ENCODE data around the gene KRTAP12-2. TPM values are rescaled to one million over a fixed set of nuclear protein-coding genes. Genes with fewer than 3 reads are reported as not detected.

KRTAP12-2 gene
- total RNA-seq, 2 donors from 2014 or later: not detected

DNA sequence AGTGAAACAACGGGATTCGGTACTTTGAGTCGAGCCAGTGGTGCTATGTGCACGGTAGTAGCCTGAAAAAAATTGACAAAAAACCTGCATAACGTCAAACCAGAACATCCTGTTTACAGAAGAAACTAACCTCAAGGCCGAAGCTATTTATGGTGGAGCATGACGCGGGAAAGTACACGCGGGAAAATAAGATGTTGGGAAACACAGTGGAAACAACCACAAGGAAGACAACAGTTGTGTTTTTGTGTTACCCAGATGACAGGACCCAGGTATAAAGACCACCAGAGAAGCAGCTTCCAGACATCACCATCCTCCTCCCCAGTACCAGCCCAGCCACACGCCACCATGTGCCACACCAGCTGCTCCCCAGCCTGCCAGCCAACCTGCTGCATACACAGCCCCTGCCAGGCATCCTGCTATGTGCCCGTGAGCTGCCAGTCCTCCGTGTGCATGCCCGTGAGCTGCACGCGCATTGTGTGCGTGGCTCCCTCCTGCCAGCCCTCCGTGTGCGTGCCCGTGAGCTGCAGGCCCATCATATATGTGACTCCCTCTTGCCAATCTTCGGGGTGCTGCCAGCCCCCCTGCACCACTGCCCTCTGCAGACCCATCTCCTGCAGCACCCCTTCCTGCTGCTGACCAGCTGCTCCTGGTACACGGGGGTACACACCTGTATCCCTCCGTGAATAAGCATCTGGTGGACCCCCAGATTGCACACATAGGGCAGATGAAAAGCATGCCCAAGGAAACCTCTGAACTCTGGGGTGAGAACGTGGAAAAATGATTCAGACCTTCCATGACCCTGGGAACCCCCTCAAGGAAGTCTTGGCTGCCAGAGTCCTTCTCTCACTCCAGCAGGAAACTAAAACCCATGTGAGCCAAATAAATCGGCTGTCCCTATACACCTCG is 8.8 kb downstream of the KRTAP12-2 start, which contains the start of gene KRTAP12-3:
TSS of gene KRTAP12-3 (plus strand) at position 298 of the 906 bp plus-strand sequence. CDS start at position 346, 48 bp downstream.
- Mint-ChIP-seq H3K36me3 (ENCODE audit: low read depth) (no peaks in the 10 kb centered on the region), H3K27ac (no peak within 1 kb of the TSS), H3K4me3 (no peak within 1 kb of the TSS), H3K9me3 (peaks cover 16% of the 10 kb centered on the region), H3K4me1 (peaks cover 10% of the 10 kb centered on the region), H3K27me3 (ENCODE audit: insufficient read depth) (peaks cover 4% of the 10 kb centered on the region)
- no peak for TF ChIP-seq CTCF (conservative IDR thresholded peaks at IDR 0.05)
- H3K27me3 ChIP-seq (ENCODE audit: control insufficient read depth, insufficient read depth, low read length, poor library complexity, severe bottlenecking): no peaks in the 10 kb centered on the region
- H3K36me3 ChIP-seq (ENCODE audit: control insufficient read depth, insufficient read depth, low read length): no peaks in the 10 kb centered on the region
- no peak within 1 kb of the TSS for H3K9ac ChIP-seq (ENCODE audit: extremely low read depth, low read length, poor library complexity, severe bottlenecking)
- H3K27ac ChIP-seq (ENCODE audit: low read depth, low read length): no peak within 1 kb of the TSS
- DNase-seq: no peak
- H3K4me1 ChIP-seq (ENCODE audit: control insufficient read depth, insufficient read depth, low read length): no peaks in the 10 kb centered on the region
- peaks cover 6% of the 10 kb centered on the region for H3K9me3 ChIP-seq (ENCODE audit: control insufficient read depth, low read length)
- WGBS, 2 experiments (ENCODE audit: insufficient coverage in 1 of 2, insufficient read length in 1 of 2): 86 to 92% methylated on average over 26 of the region's 26 CpGs
- no peak within 1 kb of the TSS for H3K4me3 ChIP-seq (ENCODE audit: low read length)

- Histone ChIP-seq H3K4me1 (ENCODE audit: control insufficient read depth, insufficient read depth, low read length) (no peaks in the 10 kb centered on the region), H3K9ac (ENCODE audit: extremely low read depth, low read length, poor library complexity, severe bottlenecking) (no peak overlapping the region), H3K27me3 (ENCODE audit: control insufficient read depth, insufficient read depth, low read length, poor library complexity, severe bottlenecking) (no peaks in the 10 kb centered on the region), H3K27ac (ENCODE audit: low read depth, low read length) (no peak overlapping the region), H3K9me3 (ENCODE audit: control insufficient read depth, low read length) (peaks cover 6% of the 10 kb centered on the region), H3K4me3 (ENCODE audit: low read length) (no peak overlapping the region), H3K36me3 (ENCODE audit: control insufficient read depth, insufficient read depth, low read length) (no peaks in the 10 kb centered on the region)
- no peaks in the 10 kb centered on the region for H3K36me3 Mint-ChIP-seq (ENCODE audit: low read depth)
- peaks cover 16% of the 10 kb centered on the region for H3K9me3 Mint-ChIP-seq
- peaks cover 4% of the 10 kb centered on the region for H3K27me3 Mint-ChIP-seq (ENCODE audit: insufficient read depth)
- no peak for DNase-seq
- WGBS, 2 experiments (ENCODE audit: insufficient coverage in 1 of 2, insufficient read length in 1 of 2): 76 to 80% methylated on average over 1 of the region's 1 CpG
- H3K27ac Mint-ChIP-seq: no peak overlapping the region
- TF ChIP-seq CTCF (conservative IDR thresholded peaks at IDR 0.05): no peak
- H3K4me1 Mint-ChIP-seq: peaks cover 10% of the 10 kb centered on the region
- H3K4me3 Mint-ChIP-seq: no peak overlapping the region
Measured at GRCh38 chr21:44656868-44657267, 9.9 kb downstream of the KRTAP12-2 start.

DNA sequence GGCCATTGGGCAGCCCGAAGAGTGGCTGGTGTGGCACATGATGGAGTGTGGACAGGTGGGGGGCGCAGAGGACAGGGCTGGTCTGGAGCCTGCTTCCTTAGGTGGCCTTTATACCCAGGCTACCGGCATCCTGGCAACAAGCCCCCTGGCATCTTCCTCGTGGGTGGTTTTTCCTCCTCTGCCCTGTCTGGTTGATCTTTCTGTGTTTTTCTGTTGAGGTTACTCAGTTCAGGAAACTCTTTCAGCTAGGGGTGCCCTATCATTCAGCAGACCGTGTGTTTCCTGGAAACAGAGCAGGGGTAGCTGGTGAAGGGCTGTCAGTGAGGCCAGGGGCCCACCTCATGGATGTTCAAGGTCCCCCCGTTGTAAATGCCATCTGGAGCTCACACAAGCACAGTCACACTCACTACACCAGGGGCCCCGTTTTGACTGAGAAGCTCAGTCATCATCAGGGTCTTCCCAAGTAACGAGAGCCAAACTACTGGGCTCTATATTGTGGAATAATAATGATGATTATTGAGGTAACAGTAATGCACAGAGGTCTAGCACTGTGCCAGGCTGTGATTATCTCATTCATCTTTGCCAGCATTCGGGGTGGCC is 12.1 kb downstream of the KRTAP12-2 start, which contains the start of gene KRTAP12-4:
TSS of gene KRTAP12-4 (minus strand) at position 84 of the 600 bp plus-strand sequence. CDS start at position 39, 45 bp downstream.
- 92 to 98% methylated on average over 4 to 9 of the region's 9 CpGs for WGBS, 2 experiments (ENCODE audit: insufficient coverage in 1 of 2, insufficient read length in 1 of 2)
- no peaks in the 10 kb centered on the region for H3K27me3 ChIP-seq (ENCODE audit: control insufficient read depth, insufficient read depth, low read length, poor library complexity, severe bottlenecking)
- Mint-ChIP-seq H3K9me3 (peaks cover 8% of the 10 kb centered on the region), H3K4me1 (peaks cover 6% of the 10 kb centered on the region), H3K27me3 (ENCODE audit: insufficient read depth) (peaks cover 4% of the 10 kb centered on the region), H3K36me3 (ENCODE audit: low read depth) (no peaks in the 10 kb centered on the region), H3K4me3 (no peak within 1 kb of the TSS), H3K27ac (no peak within 1 kb of the TSS)
- H3K4me3 ChIP-seq (ENCODE audit: low read length): no peak within 1 kb of the TSS
- no peaks in the 10 kb centered on the region for H3K4me1 ChIP-seq (ENCODE audit: control insufficient read depth, insufficient read depth, low read length)
- peaks cover 6% of the 10 kb centered on the region for H3K9me3 ChIP-seq (ENCODE audit: control insufficient read depth, low read length)
- H3K27ac ChIP-seq (ENCODE audit: low read depth, low read length): no peak within 1 kb of the TSS
- H3K36me3 ChIP-seq (ENCODE audit: control insufficient read depth, insufficient read depth, low read length): no peaks in the 10 kb centered on the region
- TF ChIP-seq CTCF (conservative IDR thresholded peaks at IDR 0.05): no peak
- H3K9ac ChIP-seq (ENCODE audit: extremely low read depth, low read length, poor library complexity, severe bottlenecking): no peak within 1 kb of the TSS
- DNase-seq: no peak
